ENCODE measurements around the gene ACER3.
A peak's percentile ranks its signal among the peaks of the same experiment; 100 is the strongest.
"Not testable (repeated sequence)": the region's sequence is repeated elsewhere in the genome, so short reads cannot be mapped to it uniquely, and the experiment has no call there.

Gene ACER3

GRCh38 chr11:76860539-76861475 is at the start of gene ACER3:
ACER3 (plus strand) TSS chr11:76860918; CDS start chr11:76860977, 59 bp downstream.
- Histone ChIP-seq H3K36me3 (no peaks in the 10 kb centered on the region), H3K27me3 (no peaks in the 10 kb centered on the region), H3K4me1 (ENCODE audit: control insufficient read depth in 1 of 2, insufficient read depth in 1 of 2, low read depth in 1 of 2, low read length in 1 of 2) (peaks cover 72 to 77% of the 10 kb centered on the region in 2 experiments), H3K4me3 (ENCODE audit: low read depth in 1 of 2, low read length in 1 of 2) (peak within 1 kb of the TSS; percentile 60 to 83), H3K9me3 (no peaks in the 10 kb centered on the region), H3K27ac (peak within 1 kb of the TSS; percentile 85)
- no peak for TF ChIP-seq CTCF (IDR thresholded peaks at IDR 0.05)

- Histone ChIP-seq H3K27ac (no peak overlapping the region), H3K4me1 (ENCODE audit: control insufficient read depth in 1 of 2, insufficient read depth in 1 of 2, low read depth in 1 of 2, low read length in 1 of 2) (peaks cover 0 to 7% of the 10 kb centered on the region in 2 experiments), H3K9me3 (peaks cover 17% of the 10 kb centered on the region), H3K4me3 (ENCODE audit: low read depth in 1 of 2, low read length in 1 of 2) (no peak overlapping the region), H3K27me3 (peaks cover 5% of the 10 kb centered on the region), H3K36me3 (no peaks in the 10 kb centered on the region)
- no peak for TF ChIP-seq CTCF (IDR thresholded peaks at IDR 0.05)
Measured at GRCh38 chr11:76811259-76811658, 49.5 kb upstream of the ACER3 start.

GRCh38 chr11:76814414-76814813 is 46.3 kb upstream of the ACER3 start:
- no peak for TF ChIP-seq CTCF (IDR thresholded peaks at IDR 0.05)
- Histone ChIP-seq H3K27ac (no peak overlapping the region), H3K27me3 (no peaks in the 10 kb centered on the region), H3K9me3 (peaks cover 22% of the 10 kb centered on the region), H3K4me3 (ENCODE audit: low read depth in 1 of 2, low read length in 1 of 2) (no peak overlapping the region), H3K4me1 (ENCODE audit: control insufficient read depth in 1 of 2, insufficient read depth in 1 of 2, low read depth in 1 of 2, low read length in 1 of 2) (no peaks in the 10 kb centered on the region), H3K36me3 (no peaks in the 10 kb centered on the region)

- not testable (repeated sequence) for H3K36me3 ChIP-seq; H3K4me1 ChIP-seq (ENCODE audit: control insufficient read depth in 1 of 2, insufficient read depth in 1 of 2, low read depth in 1 of 2, low read length in 1 of 2); H3K4me3 ChIP-seq (ENCODE audit: low read depth in 1 of 2, low read length in 1 of 2); H3K27ac ChIP-seq; H3K27me3 ChIP-seq
- H3K9me3 ChIP-seq = peaks cover 22% of the 10 kb centered on the region
Measured at GRCh38 chr11:76815678-76816077, 45.0 kb upstream of the ACER3 start.

- peaks cover 13% of the 10 kb centered on the region for H3K9me3 ChIP-seq
- no peaks in the 10 kb centered on the region for H3K27me3 ChIP-seq
- H3K27ac ChIP-seq = no peak overlapping the region
- no peaks in the 10 kb centered on the region for H3K36me3 ChIP-seq
- H3K4me3 ChIP-seq (ENCODE audit: low read depth in 1 of 2, low read length in 1 of 2) = no peak overlapping the region
- no peak for TF ChIP-seq CTCF (IDR thresholded peaks at IDR 0.05)
- H3K4me1 ChIP-seq (ENCODE audit: control insufficient read depth in 1 of 2, insufficient read depth in 1 of 2, low read depth in 1 of 2, low read length in 1 of 2) = peaks cover 16% of the 10 kb centered on the region in 2 experiments
Measured at GRCh38 chr11:76820184-76820566, 40.5 kb upstream of the ACER3 start.

- not testable (repeated sequence) for H3K4me3 ChIP-seq (ENCODE audit: low read depth in 1 of 2, low read length in 1 of 2); H3K27ac ChIP-seq; H3K36me3 ChIP-seq; H3K9me3 ChIP-seq; H3K27me3 ChIP-seq
- peaks cover 16% of the 10 kb centered on the region in 2 experiments for H3K4me1 ChIP-seq (ENCODE audit: control insufficient read depth in 1 of 2, insufficient read depth in 1 of 2, low read depth in 1 of 2, low read length in 1 of 2)
Measured at GRCh38 chr11:76821396-76821795, 39.3 kb upstream of the ACER3 start.
